ENCODE measurements around the gene MIS18A. TPM values are rescaled to one million over a fixed set of nuclear protein-coding genes. Genes with fewer than 3 reads are reported as not detected.
"Not testable (repeated sequence)": the region's sequence is repeated elsewhere in the genome, so short reads cannot be mapped to it uniquely, and the experiment has no call there.

Gene MIS18A
- total RNA-seq, 2 donors from 2014 or later, result 3.8 to 4.3 TPM

- DNase-seq (ENCODE audit: low spot score), result no peak
- intact Hi-C loops (cut with DNase I), result loop anchor here in 1 of 2 donors (5.0 kb wide), 1 partner anchor 1934 kb away; no protein-coding TSS in a partner anchor
Measured at GRCh38 chr21:32308696-32309095, 29.8 kb upstream of the MIS18A start.

- intact Hi-C loops (cut with DNase I), result loop anchor here in 1 of 2 donors (1.0 to 5.0 kb wide), 2 partner anchors 40 to 1935 kb away; no protein-coding TSS in a partner anchor
- DNase-seq (ENCODE audit: low spot score), result no peak
Measured at GRCh38 chr21:32307706-32308105, 28.9 kb upstream of the MIS18A start.

- DNase-seq (ENCODE audit: low spot score), result peak; percentile 46
- intact Hi-C loops (cut with DNase I), result loop anchor here in 1 of 2 donors (5.0 kb wide), 1 partner anchor 1936 kb away; no protein-coding TSS in a partner anchor
Measured at GRCh38 chr21:32306021-32306780, 27.4 kb upstream of the MIS18A start.

- DNase-seq (ENCODE audit: low spot score), result no peak
- intact Hi-C loops (cut with DNase I), result loop anchor here in 1 of 2 donors (5.0 kb wide), 1 partner anchor 1937 kb away; no protein-coding TSS in a partner anchor
Measured at GRCh38 chr21:32304998-32305397, 26.1 kb upstream of the MIS18A start.

GRCh38 chr21:32303385-32303784 lies 24.5 kb upstream of the MIS18A start:
- DNase-seq (ENCODE audit: low spot score), result no peak
- intact Hi-C loops (cut with DNase I), result no loop called here

- peak; percentile 36 for DNase-seq (ENCODE audit: low spot score)
- intact Hi-C loops (cut with DNase I), result no loop called here
Measured at GRCh38 chr21:32302560-32302959, 23.7 kb upstream of the MIS18A start.

GRCh38 chr21:32301596-32301995 lies 22.7 kb upstream of the MIS18A start:
- no peak for DNase-seq (ENCODE audit: low spot score)
- intact Hi-C loops (cut with DNase I), result no loop called here

GRCh38 chr21:32300117-32300681 lies 21.4 kb upstream of the MIS18A start:
- DNase-seq (ENCODE audit: low spot score), result peak; percentile 56
- intact Hi-C loops (cut with DNase I), result no loop called here

- intact Hi-C loops (cut with DNase I), result no loop called here
- DNase-seq (ENCODE audit: low spot score), result no peak
Measured at GRCh38 chr21:32299695-32300094, 20.8 kb upstream of the MIS18A start.

GRCh38 chr21:32298658-32299081 lies 19.8 kb upstream of the MIS18A start, which contains the start of gene MRAP:
TSS of gene MRAP (plus strand) at chr21:32298855. CDS start at chr21:32298972, 117 bp downstream.
- DNase-seq (ENCODE audit: low spot score), result peak; percentile 58
- intact Hi-C loops (cut with DNase I), result no loop called here

- peak; percentile 23 for DNase-seq (ENCODE audit: low spot score)
- intact Hi-C loops (cut with DNase I), result no loop called here
Measured at GRCh38 chr21:32298148-32298559, 19.3 kb upstream of the MIS18A start.

- peak; percentile 7 for DNase-seq (ENCODE audit: low spot score)
- intact Hi-C loops (cut with DNase I), result no loop called here
Measured at GRCh38 chr21:32297449-32297848, 18.6 kb upstream of the MIS18A start.

- no peak for DNase-seq (ENCODE audit: low spot score)
- intact Hi-C loops (cut with DNase I), result no loop called here
Measured at GRCh38 chr21:32285476-32285875, 6.6 kb upstream of the MIS18A start.

- intact Hi-C loops (cut with DNase I), result no loop called here
- no peak for DNase-seq (ENCODE audit: low spot score)
Measured at GRCh38 chr21:32282992-32283391, 4.1 kb upstream of the MIS18A start.

- DNase-seq (ENCODE audit: low spot score), result no peak
- intact Hi-C loops (cut with DNase I), result no loop called here
Measured at GRCh38 chr21:32281531-32281930, 2.7 kb upstream of the MIS18A start.

- no peak for DNase-seq (ENCODE audit: low spot score)
- intact Hi-C loops (cut with DNase I), result no loop called here
Measured at GRCh38 chr21:32279377-32279680, 480 bp upstream of the MIS18A start.

GRCh38 chr21:32278103-32278502 lies 746 bp downstream of the MIS18A start:
- no peak for DNase-seq (ENCODE audit: low spot score)
- intact Hi-C loops (cut with DNase I), result no loop called here

GRCh38 chr21:32276671-32277070 lies 2.2 kb downstream of the MIS18A start:
- intact Hi-C loops (cut with DNase I), result no loop called here
- no peak for DNase-seq (ENCODE audit: low spot score)

- no peak for DNase-seq (ENCODE audit: low spot score)
Measured at GRCh38 chr21:32270748-32271147, 8.1 kb downstream of the MIS18A start.

GRCh38 chr21:32265321-32265720 lies 13.5 kb downstream of the MIS18A start:
- DNase-seq (ENCODE audit: low spot score); intact Hi-C loops (cut with DNase I): not testable (repeated sequence)

More at GRCh38 chr21:32270748-32271147, 8.1 kb downstream of the MIS18A start:
- intact Hi-C loops (cut with DNase I), result no loop called here

GRCh38 chr21:32261929-32262328 lies 16.9 kb downstream of the MIS18A start:
- no peak for DNase-seq (ENCODE audit: low spot score)
- intact Hi-C loops (cut with DNase I), result no loop called here

Data from posterior vena cava (tissue), 2 donors.